ENCODE data around the gene PCNP.

DNA sequence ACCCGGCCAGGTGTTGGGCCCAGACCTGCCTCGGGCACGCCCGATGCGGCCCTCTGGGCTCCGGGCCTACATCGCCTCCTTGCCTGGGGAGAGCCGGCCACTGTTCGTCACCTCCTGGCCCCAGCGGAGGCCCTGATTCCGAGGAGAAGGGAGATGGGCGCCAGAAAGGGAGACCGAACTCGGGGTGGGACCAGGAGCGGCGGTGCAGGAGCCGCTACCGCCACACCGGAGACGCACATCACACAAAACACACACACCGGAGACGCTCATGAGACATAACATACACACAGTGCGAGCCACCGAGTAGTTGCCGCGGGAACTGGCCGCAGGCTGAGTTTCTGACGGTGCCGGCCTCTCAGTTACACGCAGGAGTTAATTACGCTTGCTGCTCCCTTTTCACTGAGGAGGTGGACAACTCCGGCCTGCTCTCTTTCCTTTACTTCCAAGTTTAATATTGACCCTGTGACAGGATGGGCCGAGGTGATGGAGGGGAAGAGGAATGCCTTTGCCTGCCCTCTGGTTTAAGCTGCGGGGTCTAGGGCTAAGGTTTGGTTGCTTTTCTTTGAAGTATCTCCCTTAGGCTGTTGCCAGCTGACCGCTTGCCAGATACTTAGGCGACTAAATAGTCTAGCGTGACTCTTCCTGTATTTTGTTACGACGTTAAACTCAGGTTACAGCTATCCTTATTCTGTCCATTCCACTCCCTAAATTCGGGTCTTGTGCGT, 570 bp downstream of the PCNP start:
- TF ChIP-seq, protein P1, sequence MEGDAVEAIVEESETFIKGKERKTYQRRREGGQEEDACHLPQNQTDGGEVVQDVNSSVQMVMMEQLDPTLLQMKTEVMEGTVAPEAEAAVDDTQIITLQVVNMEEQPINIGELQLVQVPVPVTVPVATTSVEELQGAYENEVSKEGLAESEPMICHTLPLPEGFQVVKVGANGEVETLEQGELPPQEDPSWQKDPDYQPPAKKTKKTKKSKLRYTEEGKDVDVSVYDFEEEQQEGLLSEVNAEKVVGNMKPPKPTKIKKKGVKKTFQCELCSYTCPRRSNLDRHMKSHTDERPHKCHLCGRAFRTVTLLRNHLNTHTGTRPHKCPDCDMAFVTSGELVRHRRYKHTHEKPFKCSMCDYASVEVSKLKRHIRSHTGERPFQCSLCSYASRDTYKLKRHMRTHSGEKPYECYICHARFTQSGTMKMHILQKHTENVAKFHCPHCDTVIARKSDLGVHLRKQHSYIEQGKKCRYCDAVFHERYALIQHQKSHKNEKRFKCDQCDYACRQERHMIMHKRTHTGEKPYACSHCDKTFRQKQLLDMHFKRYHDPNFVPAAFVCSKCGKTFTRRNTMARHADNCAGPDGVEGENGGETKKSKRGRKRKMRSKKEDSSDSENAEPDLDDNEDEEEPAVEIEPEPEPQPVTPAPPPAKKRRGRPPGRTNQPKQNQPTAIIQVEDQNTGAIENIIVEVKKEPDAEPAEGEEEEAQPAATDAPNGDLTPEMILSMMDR (optimal IDR thresholded peaks at IDR 0.05 in 1 of 3, IDR thresholded peaks at IDR 0.05 in 1 of 3, conservative IDR thresholded peaks at IDR 0.05 in 1 of 3; ENCODE audit: extremely low read depth in 1 of 3, insufficient read depth in 2 of 3, low read length in 3 of 3) = no peak
- no peak for TF ChIP-seq EZH2 (IDR thresholded peaks at IDR 0.05; ENCODE audit: low read length)

Measured in keratinocyte (primary cell).